HTR-8/SVneo (cell line): ENCODE results near the gene RAB3IP.
"Not testable (repeated sequence)": the region's sequence is repeated elsewhere in the genome, so short reads cannot be mapped to it uniquely, and the experiment has no call there.

ENCODE experiments used
- DNase-seq: peaks from one replicate; pipeline ENCODE4 v3.0.0; 2011; ENCODE audit warnings: low spot score, mixed read lengths; ENCODE audit not compliant: insufficient read length
- FAIRE-seq: peaks from 2 replicates; lab custom pipeline; 2011; peaks lifted over from hg19 to GRCh38; lab: Jason Lieb, UNC

The RAB3IP gene

GRCh38 chr12:69833696-69834095 lies 95.0 kb downstream of the RAB3IP start:
- DNase-seq (no peak), FAIRE-seq (no peak)

- FAIRE-seq (no peak), DNase-seq (no peak)
These were observed 95.5 kb downstream of the RAB3IP start for GRCh38 chr12:69834147-69834546.

GRCh38 chr12:69834576-69834975 lies 95.9 kb downstream of the RAB3IP start:
- FAIRE-seq (no peak), DNase-seq (no peak)

GRCh38 chr12:69835081-69835480 lies 96.4 kb downstream of the RAB3IP start:
- no peak for DNase-seq
- no peak for FAIRE-seq

- DNase-seq = no peak
- no peak for FAIRE-seq
These were observed 97.4 kb downstream of the RAB3IP start for GRCh38 chr12:69836015-69836414.

GRCh38 chr12:69837191-69837590 lies 98.5 kb downstream of the RAB3IP start:
- DNase-seq = no peak
- FAIRE-seq = no peak

- no peak for DNase-seq
- no peak for FAIRE-seq
These were observed 99.2 kb downstream of the RAB3IP start for GRCh38 chr12:69837657-69838415.

- FAIRE-seq = no peak
- DNase-seq = no peak
These were observed 102.1 kb downstream of the RAB3IP start for GRCh38 chr12:69840727-69841126.

- FAIRE-seq = no peak
- no peak for DNase-seq
These were observed 104.9 kb downstream of the RAB3IP start for GRCh38 chr12:69843608-69844007.

GRCh38 chr12:69844416-69844815 lies 105.8 kb downstream of the RAB3IP start:
- FAIRE-seq (no peak), DNase-seq (no peak)

GRCh38 chr12:69844836-69845235 lies 106.2 kb downstream of the RAB3IP start:
- FAIRE-seq = no peak
- DNase-seq = no peak

GRCh38 chr12:69846976-69847375 lies 108.3 kb downstream of the RAB3IP start:
- FAIRE-seq = no peak
- DNase-seq = no peak

- FAIRE-seq = no peak
These were observed 113.3 kb downstream of the RAB3IP start for GRCh38 chr12:69851976-69852375.

GRCh38 chr12:69853176-69853961 lies 114.7 kb downstream of the RAB3IP start:
- DNase-seq, FAIRE-seq: not testable (repeated sequence)

More at GRCh38 chr12:69851976-69852375, 113.3 kb downstream of the RAB3IP start:
- no peak for DNase-seq

- DNase-seq = no peak
- no peak for FAIRE-seq
These were observed 128.0 kb downstream of the RAB3IP start for GRCh38 chr12:69866698-69867097.

GRCh38 chr12:69868695-69869094 lies 130.0 kb downstream of the RAB3IP start:
- FAIRE-seq (peak; percentile 89), DNase-seq (no peak)

GRCh38 chr12:69872804-69873203 lies 134.1 kb downstream of the RAB3IP start:
- DNase-seq (no peak), FAIRE-seq (no peak)
